Activated naive CD8-positive, alpha-beta T cell treated with anti-CD3 and anti-CD28 coated beads, Interleukin-2, amount 50 U/mL, for 16 hours (primary cell): Measurements from ENCODE around the gene NACAD.

Source experiments
- DNase-seq: peaks from one replicate; pipeline ENCODE4 v3.0.0-alpha.2; 2020; ENCODE audit warnings: low read depth, low spot score

The NACAD gene

GRCh38 chr7:45073786-45074527 is 14.8 kb downstream of the NACAD start:
- DNase-seq = no peak

GRCh38 chr7:45073031-45073785 is 15.6 kb downstream of the NACAD start:
- no peak for DNase-seq

- DNase-seq = no peak
These were observed 16.4 kb downstream of the NACAD start for GRCh38 chr7:45072131-45073030.

DNA sequence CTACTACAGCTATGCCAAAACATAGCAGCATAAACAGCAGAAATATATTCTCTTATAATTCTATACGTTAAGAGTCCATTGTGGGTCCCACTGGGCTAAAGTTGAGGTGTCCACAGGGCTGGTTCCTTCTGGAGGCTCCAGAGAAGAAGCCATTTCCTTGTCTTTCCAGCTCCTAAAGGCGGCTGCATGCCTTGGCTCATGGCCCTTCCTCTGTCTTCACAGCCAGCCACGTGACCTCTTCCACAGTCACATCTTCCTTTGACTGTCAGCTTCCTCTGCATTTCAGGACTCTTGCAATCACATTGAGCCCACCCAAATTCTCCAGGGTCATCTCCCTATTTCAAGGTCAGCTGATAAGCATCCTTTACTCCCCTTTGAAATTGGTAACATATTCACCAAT is 17.2 kb downstream of the NACAD start:
- no peak for DNase-seq

DNA sequence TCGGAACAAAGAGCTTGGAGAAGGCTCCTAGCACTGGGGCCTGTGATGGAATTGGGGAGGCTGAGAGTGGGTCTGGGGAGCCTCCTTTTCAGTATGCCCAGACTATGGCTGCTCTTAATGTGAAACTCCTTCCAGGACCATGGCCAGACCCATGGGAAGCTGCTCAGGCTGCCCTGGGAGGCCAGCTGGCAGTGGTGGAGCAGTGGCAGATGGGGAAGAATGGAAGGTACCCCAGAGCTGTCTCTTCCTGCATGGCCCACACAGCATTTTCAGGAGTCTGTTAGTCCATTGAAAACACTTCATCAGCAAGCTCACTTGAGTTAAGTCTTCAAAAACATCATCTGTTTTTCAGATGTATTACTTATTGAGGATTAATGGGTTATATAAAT is 18.5 kb downstream of the NACAD start:
- no peak for DNase-seq

- no peak for DNase-seq
These were observed 19.1 kb downstream of the NACAD start for GRCh38 chr7:45069444-45070253.

DNA sequence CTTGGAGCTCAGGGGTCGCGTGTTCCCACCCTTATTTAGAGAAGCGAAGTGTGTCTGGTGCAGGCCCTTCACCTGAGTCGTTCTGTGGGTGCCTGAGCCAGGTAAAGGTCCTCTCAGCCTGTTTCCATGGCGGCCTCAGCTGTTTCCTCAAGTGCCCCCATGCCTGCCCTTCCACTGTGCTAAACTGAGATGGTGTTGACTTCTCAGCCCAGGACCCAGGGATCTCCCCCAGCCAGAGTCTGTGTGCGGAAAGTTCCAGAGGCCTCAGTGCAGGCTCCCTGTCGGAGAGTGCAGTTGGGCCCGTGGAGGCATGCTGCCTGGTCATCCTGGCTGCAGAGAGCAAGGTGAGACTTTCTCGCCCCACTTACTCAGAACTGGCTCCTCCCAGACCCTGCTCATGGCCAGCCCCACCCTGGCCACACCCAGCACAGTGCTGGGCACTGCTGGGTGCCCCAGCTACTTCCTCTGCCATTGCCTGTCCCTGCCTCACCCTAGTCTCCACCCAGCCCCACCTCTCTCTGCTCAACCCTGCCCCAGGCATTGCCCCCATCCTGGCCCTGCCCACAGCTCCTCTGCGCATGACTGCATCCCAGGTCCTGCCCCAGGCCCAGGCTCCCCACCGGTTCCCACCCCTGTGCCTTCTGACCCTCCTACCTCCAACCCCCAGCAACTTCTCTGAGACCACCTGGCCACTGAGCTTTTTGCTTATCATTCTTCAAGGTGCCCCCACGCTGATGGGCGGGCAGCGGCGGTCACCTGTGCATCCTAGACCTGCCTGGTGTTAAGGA is 20.3 kb downstream of the NACAD start:
- DNase-seq = no peak

- DNase-seq = no peak
These were observed 21.2 kb downstream of the NACAD start for GRCh38 chr7:45067582-45067981.

GRCh38 chr7:45066409-45066808 is 22.4 kb downstream of the NACAD start:
- DNase-seq = no peak

DNA sequence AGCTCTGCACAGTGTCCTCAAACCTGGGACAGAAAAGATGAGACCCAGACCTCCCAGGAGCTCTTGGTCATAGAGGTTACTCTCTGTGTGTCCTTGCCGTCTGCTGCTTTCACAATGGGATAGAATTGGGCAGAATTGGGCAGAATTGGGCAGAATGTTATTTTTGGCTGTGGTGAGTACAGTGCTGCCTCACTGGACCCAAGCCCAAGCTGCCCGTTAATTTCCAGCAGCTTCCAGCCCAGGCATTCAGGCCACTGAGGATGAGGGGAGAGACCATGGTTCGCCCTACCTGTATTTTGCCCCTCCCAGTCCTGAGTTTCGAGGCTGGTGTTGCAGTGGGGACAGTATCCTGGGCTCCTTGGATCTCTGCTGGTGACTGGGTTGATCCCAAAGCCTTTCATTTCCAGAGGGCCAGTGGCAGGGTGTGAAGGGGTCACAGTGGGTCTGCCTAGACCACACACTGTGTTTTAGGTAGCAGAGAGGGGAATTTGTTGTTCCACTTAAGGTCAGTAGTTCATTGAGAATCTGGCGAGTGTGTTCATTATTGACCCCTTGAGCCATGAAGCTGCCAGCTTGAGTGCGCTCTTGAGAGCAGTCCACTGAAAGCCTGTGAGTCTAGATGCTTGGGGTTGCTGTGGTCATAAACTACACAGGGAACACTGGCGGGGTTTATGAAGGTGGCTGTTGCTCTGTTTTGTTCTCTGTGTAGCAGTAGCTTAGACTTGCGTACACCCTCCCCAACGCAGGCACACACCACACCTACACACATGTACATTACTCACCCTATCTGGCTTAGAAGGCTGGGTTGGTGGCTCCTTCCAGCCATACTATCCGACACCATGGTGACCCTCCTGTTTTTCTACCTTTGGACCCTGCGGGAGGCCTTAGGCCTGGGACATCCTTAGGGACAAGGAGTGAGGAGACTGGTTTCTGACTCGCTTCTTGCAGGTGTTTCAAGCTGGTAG is 23.5 kb downstream of the NACAD start:
- no peak for DNase-seq

- no peak for DNase-seq
These were observed 24.6 kb downstream of the NACAD start for GRCh38 chr7:45064047-45064725.

DNA sequence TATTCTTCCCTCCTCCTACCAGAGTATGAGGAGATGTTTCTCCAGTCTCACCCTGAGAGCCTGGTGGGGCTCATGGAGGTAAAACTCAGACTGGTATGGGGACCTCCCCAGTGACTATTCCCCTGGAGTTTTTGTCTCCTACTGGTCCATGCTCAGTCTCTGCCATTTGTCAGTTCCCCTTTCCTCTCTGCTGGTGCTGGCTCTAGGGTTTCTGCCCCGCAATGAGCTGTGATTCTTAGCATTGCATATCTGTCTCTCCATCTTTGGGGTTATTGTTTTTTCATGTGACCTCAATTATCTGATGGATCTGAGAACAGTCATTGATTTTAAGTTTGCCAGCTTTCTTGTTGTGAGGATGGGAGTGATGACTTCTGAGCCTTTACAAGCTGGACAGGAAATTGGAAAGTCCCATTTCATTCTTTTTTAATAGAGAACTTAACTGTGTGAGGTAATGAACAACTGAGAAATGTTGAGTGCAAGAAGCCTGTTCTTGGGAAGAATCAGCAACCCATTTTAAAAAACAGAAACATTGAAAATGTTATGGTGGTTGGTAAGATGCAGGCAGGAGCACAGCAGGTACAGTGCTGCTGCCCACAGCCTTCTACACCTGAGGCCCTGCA is 26.9 kb downstream of the NACAD start:
- DNase-seq = no peak

GRCh38 chr7:45061352-45061751 is 27.4 kb downstream of the NACAD start:
- no peak for DNase-seq

DNA sequence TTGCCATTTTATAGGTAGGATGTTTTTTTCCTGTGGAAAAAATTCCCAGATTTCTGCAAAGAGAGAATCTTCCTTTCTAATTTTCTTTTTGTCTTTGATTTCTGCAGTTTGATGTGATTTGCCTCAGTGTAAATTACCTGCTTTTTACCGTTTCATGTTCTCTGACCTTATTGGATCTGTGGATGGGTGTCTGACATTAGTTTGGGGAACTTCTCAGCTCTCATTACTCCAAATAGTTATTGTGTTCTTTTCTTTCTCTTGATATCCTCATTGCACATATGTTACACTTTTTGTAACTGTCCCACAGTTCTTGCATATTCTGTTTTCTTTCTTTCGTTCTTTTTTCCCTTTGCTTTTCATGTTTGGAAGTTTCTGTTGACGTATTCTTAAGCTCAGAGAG is 28.5 kb downstream of the NACAD start:
- no peak for DNase-seq

GRCh38 chr7:45057878-45058277 is 30.9 kb downstream of the NACAD start:
- DNase-seq = no peak

DNA sequence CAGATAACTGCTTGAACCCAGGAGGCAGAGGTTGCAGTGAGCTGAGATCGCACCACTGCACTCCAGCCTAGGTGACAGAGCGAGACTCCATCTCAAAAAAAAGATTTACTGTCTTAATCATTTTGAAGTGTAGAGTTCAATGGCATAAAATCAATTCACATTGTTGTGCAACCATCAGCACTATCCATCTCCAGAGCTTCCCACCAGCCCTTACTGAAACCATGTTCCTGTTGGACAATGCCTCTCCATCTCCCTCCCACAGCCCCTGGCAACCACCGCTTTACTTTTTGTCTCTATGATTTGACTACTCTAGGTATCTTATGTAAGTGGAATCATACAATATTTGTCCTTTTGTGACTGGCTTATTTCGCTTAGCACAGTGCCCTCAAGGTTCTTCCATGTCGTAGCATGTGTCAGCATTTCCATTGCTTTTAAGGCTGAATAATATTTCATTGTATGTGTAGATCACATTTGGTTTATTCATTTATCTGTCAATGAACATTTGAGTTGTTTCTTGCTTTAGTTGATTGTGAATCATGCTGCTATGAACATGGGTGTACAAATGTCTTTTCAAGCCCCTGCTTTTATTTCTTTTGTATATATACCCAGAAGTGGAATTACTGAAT is 33.1 kb downstream of the NACAD start:
- DNase-seq = no peak

- DNase-seq = no peak
These were observed 33.8 kb downstream of the NACAD start for GRCh38 chr7:45055016-45055415.

DNA sequence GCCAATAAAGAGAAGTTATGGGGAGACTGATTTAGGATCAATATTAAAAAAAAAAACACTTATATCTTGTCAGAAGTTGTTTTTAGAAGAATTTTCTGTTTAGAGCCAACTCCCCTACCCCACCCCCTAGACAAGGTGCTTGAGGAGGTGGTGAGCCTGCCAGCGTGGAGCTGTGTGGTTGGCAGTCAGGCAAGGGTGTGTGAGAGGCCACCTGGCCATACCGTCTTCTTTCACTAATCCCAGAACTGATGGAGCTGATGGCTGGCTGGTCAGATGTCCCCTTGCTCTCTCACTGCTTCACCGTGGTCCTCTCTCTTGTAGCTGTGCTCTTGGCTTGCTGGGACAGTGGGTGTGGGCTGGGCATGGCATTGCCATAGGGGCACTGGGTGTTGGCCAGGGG is 34.3 kb downstream of the NACAD start:
- DNase-seq = no peak
